Neural progenitor cell (in vitro differentiated cells): ENCODE measurements around the gene IL15.

Source experiments
- EZH2 ChIP-seq: fragments of 200-600 bp; sonication (generic); IDR thresholded peaks from 2 replicates; pipeline ENCODE4 v1.6.1; 2017; ENCODE audit warnings: antibody characterized with exemption, mild to moderate bottlenecking, moderate library complexity
- EZH2phosphoT487 ChIP-seq: fragments of 200-600 bp; sonication (generic); IDR thresholded peaks from 2 replicates; pipeline ENCODE4 v1.6.1; 2017; ENCODE audit warnings: antibody characterized with exemption
- TF ChIP-seq, protein P1 (sequence below): fragments of 200-600 bp; sonication (generic); IDR thresholded peaks from 2 replicates; pipeline ENCODE4 v1.5.1; 2017; ENCODE audit warnings: antibody characterized with exemption, mild to moderate bottlenecking

DNA sequence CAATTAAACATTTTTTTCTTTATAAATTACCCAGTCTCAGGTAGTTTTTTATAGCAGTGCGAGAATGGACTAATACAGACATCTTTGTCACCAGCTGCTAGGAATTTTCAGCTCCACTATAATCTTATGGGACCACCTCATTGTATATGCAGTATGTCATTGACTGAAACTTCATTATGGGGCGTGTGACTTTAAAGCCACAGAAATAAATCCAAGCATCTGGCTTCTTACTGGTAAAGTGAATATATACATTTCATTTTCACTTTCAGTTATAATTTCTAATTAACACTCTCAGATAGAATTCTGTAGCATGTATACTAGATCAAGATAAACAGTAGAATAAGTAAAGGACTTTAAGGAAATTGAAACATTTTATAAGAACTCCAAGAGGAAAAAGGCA is 21.9 kb downstream of the IL15 start:
- no peak for TF ChIP-seq EZH2phosphoT487
- TF ChIP-seq, protein P1, sequence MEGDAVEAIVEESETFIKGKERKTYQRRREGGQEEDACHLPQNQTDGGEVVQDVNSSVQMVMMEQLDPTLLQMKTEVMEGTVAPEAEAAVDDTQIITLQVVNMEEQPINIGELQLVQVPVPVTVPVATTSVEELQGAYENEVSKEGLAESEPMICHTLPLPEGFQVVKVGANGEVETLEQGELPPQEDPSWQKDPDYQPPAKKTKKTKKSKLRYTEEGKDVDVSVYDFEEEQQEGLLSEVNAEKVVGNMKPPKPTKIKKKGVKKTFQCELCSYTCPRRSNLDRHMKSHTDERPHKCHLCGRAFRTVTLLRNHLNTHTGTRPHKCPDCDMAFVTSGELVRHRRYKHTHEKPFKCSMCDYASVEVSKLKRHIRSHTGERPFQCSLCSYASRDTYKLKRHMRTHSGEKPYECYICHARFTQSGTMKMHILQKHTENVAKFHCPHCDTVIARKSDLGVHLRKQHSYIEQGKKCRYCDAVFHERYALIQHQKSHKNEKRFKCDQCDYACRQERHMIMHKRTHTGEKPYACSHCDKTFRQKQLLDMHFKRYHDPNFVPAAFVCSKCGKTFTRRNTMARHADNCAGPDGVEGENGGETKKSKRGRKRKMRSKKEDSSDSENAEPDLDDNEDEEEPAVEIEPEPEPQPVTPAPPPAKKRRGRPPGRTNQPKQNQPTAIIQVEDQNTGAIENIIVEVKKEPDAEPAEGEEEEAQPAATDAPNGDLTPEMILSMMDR: no peak
- no peak for TF ChIP-seq EZH2
